Neuronal stem cell (in vitro differentiated cells): Measurements from ENCODE around the gene CELA2A.
"Not testable (repeated sequence)": the region's sequence is repeated elsewhere in the genome, so short reads cannot be mapped to it uniquely, and the experiment has no call there.

Experiments used
- DNase-seq: peaks from one replicate; pipeline ENCODE4 v3.0.0-alpha.2; 2013; ENCODE audit warnings: low spot score
- H2AFZ ChIP-seq: one replicate; pipeline ENCODE4 v1.6.1; 2013; ENCODE audit warnings: mild to moderate bottlenecking, low read length, inconsistent platforms
- H2AK5ac ChIP-seq: 2 replicates; pipeline ENCODE4 v1.6.1; 2013; ENCODE audit warnings: low read depth, mild to moderate bottlenecking, inconsistent platforms, low read length, moderate library complexity, mixed read lengths
- H2BK120ac ChIP-seq: 2 replicates; pipeline ENCODE4 v1.6.1; 2013; ENCODE audit warnings: low read depth, mild to moderate bottlenecking, inconsistent platforms, low read length, moderate library complexity, mixed read lengths
- H2BK12ac ChIP-seq: one replicate; pipeline ENCODE4 v1.6.1; 2013; ENCODE audit warnings: low read length, inconsistent platforms
- H2BK15ac ChIP-seq: 2 replicates; pipeline ENCODE4 v1.6.1; 2013; ENCODE audit warnings: mild to moderate bottlenecking, low read length, inconsistent platforms, mixed read lengths
- H2BK5ac ChIP-seq: one replicate; pipeline ENCODE4 v1.6.1; 2013; ENCODE audit warnings: inconsistent platforms, mild to moderate bottlenecking, low read length, moderate library complexity
- H3K14ac ChIP-seq: one replicate; pipeline ENCODE4 v1.6.1; 2013; ENCODE audit warnings: low read length, inconsistent platforms
- H3K18ac ChIP-seq: 2 replicates; pipeline ENCODE4 v1.6.1; 2013; ENCODE audit warnings: low read length, inconsistent platforms
- H3K23ac ChIP-seq: 2 replicates; pipeline ENCODE4 v1.6.1; 2013; ENCODE audit warnings: low read depth, mild to moderate bottlenecking, mixed read lengths, low read length, inconsistent platforms; ENCODE audit not compliant: poor library complexity
- H3K27ac ChIP-seq: replicated peaks from 3 replicates; pipeline ENCODE4 v1.5.1; 2013; ENCODE audit warnings: low read length, inconsistent platforms
- H3K27me3 ChIP-seq, 3 experiments: 2 replicates each; pipeline ENCODE4 v1.6.1; 2013; ENCODE audit warnings: low read length in 3 of 3, mild to moderate bottlenecking in 2 of 3, inconsistent platforms in 1 of 3, low read depth in 1 of 3, mixed read lengths in 1 of 3, moderate library complexity in 1 of 3; ENCODE audit not compliant: control insufficient read depth in 3 of 3, insufficient read depth in 3 of 3
- H3K36me3 ChIP-seq, 2 donors: replicated peaks in 1 of 2; 2 replicates each; pipeline ENCODE4 v1.6.1; 2013; ENCODE audit warnings: low read length in 2 of 2; ENCODE audit not compliant: control insufficient read depth in 2 of 2, insufficient read depth in 2 of 2
- H3K4ac ChIP-seq: 2 replicates; pipeline ENCODE4 v1.6.1; 2013; ENCODE audit warnings: inconsistent platforms, mild to moderate bottlenecking, low read length, moderate library complexity
- H3K4me1 ChIP-seq, 2 donors: 1 replicate in 1 of 2; 2 replicates in 1 of 2; pipeline ENCODE4 v1.6.1; 2013; ENCODE audit warnings: low read length in 2 of 2, low read depth in 1 of 2; ENCODE audit not compliant: control insufficient read depth in 2 of 2, insufficient read depth in 1 of 2
- H3K4me2 ChIP-seq: one replicate; pipeline ENCODE4 v1.6.1; 2013; ENCODE audit warnings: mild to moderate bottlenecking, low read length, inconsistent platforms; ENCODE audit not compliant: insufficient read depth, poor library complexity, severe bottlenecking
- H3K4me3 ChIP-seq, 2 donors: 2 replicates each; pipeline ENCODE4 v1.5.1; 2013; ENCODE audit warnings: low read length in 2 of 2, mild to moderate bottlenecking in 2 of 2, inconsistent platforms in 1 of 2, moderate library complexity in 1 of 2
- H3K79me1 ChIP-seq: one replicate; pipeline ENCODE4 v1.6.1; 2013; ENCODE audit warnings: low read depth, mild to moderate bottlenecking, inconsistent platforms, low read length, moderate library complexity
- H3K9ac ChIP-seq: one replicate; pipeline ENCODE4 v1.6.1; 2013; ENCODE audit warnings: mild to moderate bottlenecking, low read depth, low read length, inconsistent platforms; ENCODE audit not compliant: poor library complexity
- H3K9me3 ChIP-seq, 2 donors: replicated peaks in 1 of 2; 2 replicates each; pipeline versions ENCODE3 to v1.6.1; 2013; ENCODE audit warnings: low read length in 2 of 2, mild to moderate bottlenecking in 2 of 2, inconsistent platforms in 1 of 2, low read depth in 1 of 2, mixed read lengths in 1 of 2, moderate library complexity in 1 of 2; ENCODE audit not compliant: control insufficient read depth in 2 of 2, insufficient read depth in 1 of 2
- H4K8ac ChIP-seq: one replicate; pipeline ENCODE4 v1.6.1; 2013; ENCODE audit warnings: low read depth, mild to moderate bottlenecking, inconsistent platforms, low read length, moderate library complexity
- H4K91ac ChIP-seq: one replicate; pipeline ENCODE4 v1.6.1; 2013; ENCODE audit warnings: low read length, low read depth, mild to moderate bottlenecking, inconsistent platforms; ENCODE audit not compliant: poor library complexity
- WGBS, 2 donors: extraction: QIAGEN DNeasy Blood & Tissue Kit; methylation state at CpG; one replicate each; pipeline ENCODE4 v1.1.7; 2013; ENCODE audit warnings: missing lambda C conversion rate in 2 of 2, mixed read lengths in 1 of 2; ENCODE audit not compliant: insufficient read length in 2 of 2, insufficient replicate concordance in 1 of 2; ENCODE audit errors: extremely low coverage in 2 of 2; 5-methylcytosine and 5-hydroxymethylcytosine counted together

Gene CELA2A

DNA sequence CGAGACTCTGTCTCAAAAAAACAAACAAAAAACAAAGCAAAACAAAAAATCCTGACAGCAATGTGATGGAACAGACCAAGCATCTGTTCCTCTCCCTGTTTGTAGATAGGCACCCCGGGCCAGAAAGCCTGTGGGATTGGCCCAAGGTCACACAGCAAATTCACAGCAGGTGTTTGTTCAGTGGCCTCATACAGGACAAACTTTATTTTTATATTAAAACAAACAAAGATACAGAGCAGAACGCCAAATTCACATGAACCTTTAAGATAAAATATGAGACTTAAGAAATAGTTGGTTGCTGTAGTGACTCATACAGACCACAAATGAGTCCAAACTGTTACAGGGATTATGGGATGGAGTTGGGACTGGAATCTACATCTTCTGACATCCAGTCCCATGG is 2.3 kb upstream of the CELA2A start:
- Histone ChIP-seq H3K18ac (no peak overlapping the region), H3K9me3 (peaks cover 3 to 6% of the 10 kb centered on the region in 2 donors), H3K4ac (no peak overlapping the region), H2AFZ (no peak overlapping the region), H3K23ac (no peak overlapping the region), H3K4me2 (no peak overlapping the region), H3K4me1 (no peaks in the 10 kb centered on the region), H3K9ac (no peak overlapping the region), H3K27ac (no peak overlapping the region), H4K8ac (no peak overlapping the region), H4K91ac (no peak overlapping the region), H3K27me3 (peaks cover 0 to 14% (median 0%) of the 10 kb centered on the region in 3 experiments), H2AK5ac (no peak overlapping the region), H2BK5ac (no peak overlapping the region), H2BK15ac (no peak overlapping the region), H3K36me3 (no peaks in the 10 kb centered on the region), H2BK120ac (no peak overlapping the region), H3K14ac (no peak overlapping the region), H3K79me1 (no peaks in the 10 kb centered on the region), H3K4me3 (no peak overlapping the region), H2BK12ac (no peak overlapping the region)
- no peak for DNase-seq
- WGBS, 2 donors = no CpG with 5 or more reads among the region's 3 CpGs

DNA sequence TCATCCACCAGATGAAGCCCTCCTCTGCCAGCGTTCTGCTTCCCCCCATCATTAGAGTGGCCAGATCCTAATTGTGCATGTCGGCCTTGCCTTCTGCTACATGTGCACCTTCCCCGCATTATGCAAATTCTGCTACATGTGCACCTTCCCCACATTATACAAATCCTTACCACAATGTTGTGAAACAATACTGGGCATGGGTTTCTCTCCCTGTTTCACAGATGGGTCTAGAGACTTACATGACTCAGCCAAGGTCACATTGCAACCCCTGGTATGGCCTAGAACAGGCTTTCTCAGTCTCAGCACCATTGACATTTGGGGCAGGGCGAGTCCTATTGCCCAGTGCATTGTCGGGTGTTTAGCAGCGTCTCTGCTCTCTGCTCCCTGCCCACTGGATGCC is 1.0 kb upstream of the CELA2A start:
- H4K91ac ChIP-seq = no peak overlapping the region
- no peak overlapping the region for H3K18ac ChIP-seq
- no peak overlapping the region for H3K23ac ChIP-seq
- H3K4me1 ChIP-seq = no peaks in the 10 kb centered on the region
- peaks cover 3 to 4% of the 10 kb centered on the region in 2 donors for H3K9me3 ChIP-seq
- H2AFZ ChIP-seq = no peak overlapping the region
- no peak overlapping the region for H3K4me3 ChIP-seq
- WGBS, 2 donors = no CpG with 5 or more reads among the region's 6 CpGs
- no peak overlapping the region for H3K27ac ChIP-seq
- peaks cover 0 to 14% (median 0%) of the 10 kb centered on the region in 3 experiments for H3K27me3 ChIP-seq
- DNase-seq = no peak
- no peak overlapping the region for H2BK15ac ChIP-seq
- no peak overlapping the region for H2BK5ac ChIP-seq
- no peaks in the 10 kb centered on the region for H3K36me3 ChIP-seq
- H3K14ac ChIP-seq = no peak overlapping the region
- no peak overlapping the region for H3K4ac ChIP-seq
- no peak overlapping the region for H2BK12ac ChIP-seq
- no peak overlapping the region for H3K4me2 ChIP-seq
- no peak overlapping the region for H2AK5ac ChIP-seq
- H2BK120ac ChIP-seq = no peak overlapping the region
- H3K9ac ChIP-seq = no peak overlapping the region
- no peaks in the 10 kb centered on the region for H3K79me1 ChIP-seq
- H4K8ac ChIP-seq = no peak overlapping the region

DNA sequence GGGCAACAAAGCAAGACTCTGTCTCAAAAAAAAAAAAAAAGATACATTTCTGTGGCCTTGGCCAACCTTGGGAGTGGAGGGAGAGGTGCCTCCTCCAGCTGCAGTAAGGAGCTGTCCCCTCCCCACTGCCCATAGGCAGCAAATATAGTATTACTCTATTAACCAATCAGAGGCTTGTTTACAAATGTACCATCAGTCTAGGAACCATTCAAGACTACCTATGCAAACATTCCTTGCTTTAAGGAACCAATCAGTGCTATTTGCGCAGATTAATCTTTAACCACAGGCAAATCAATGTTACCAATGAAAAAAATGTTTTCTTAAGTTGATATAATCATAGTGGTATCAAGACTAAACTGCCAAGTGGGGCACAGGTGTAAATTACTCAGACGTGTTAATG is 1.1 kb downstream of the CELA2A start:
- Histone ChIP-seq H2BK15ac (no peak overlapping the region), H2AFZ (no peak overlapping the region), H3K27me3 (peaks cover 0 to 14% (median 0%) of the 10 kb centered on the region in 3 experiments)

DNA sequence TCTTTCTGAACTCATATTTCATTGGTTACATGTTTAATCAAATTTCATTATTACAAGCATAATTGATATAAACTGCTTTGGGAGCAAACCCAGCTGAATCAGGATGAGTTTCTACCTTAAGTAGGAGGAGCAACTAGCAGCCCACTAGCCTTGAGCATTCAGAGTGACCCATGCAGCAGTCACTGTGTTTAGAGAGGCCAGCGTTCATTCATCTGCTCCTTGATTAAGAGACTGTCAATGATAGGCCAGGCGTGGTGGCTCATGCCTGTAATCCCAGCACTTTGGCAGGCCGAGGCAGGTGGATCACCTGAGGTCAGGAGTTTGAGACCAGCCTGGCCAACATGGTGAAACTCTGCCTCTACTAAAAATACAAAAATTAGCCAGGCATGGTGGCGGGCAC is 1.9 kb downstream of the CELA2A start:
- not testable (repeated sequence) for H3K4me3 ChIP-seq, H3K18ac ChIP-seq, H2BK120ac ChIP-seq, H3K4ac ChIP-seq, H3K4me2 ChIP-seq, H2AK5ac ChIP-seq, H3K9me3 ChIP-seq, H3K9ac ChIP-seq, H3K4me1 ChIP-seq, H3K36me3 ChIP-seq, DNase-seq, H4K91ac ChIP-seq, H3K79me1 ChIP-seq, H2BK5ac ChIP-seq, H3K23ac ChIP-seq, H3K14ac ChIP-seq, H2BK12ac ChIP-seq, H2AFZ ChIP-seq, H4K8ac ChIP-seq, H2BK15ac ChIP-seq, H3K27ac ChIP-seq
- WGBS, 2 donors = no CpG with 5 or more reads among the region's 4 CpGs
- peaks cover 0 to 19% (median 0%) of the 10 kb centered on the region in 3 experiments for H3K27me3 ChIP-seq

More for the DNA sequence above, 1.1 kb downstream of the CELA2A start:
- Histone ChIP-seq H3K18ac (no peak overlapping the region), H3K27ac (no peak overlapping the region), H2BK12ac (no peak overlapping the region), H4K91ac (no peak overlapping the region), H3K4me2 (no peak overlapping the region), H2BK5ac (no peak overlapping the region), H4K8ac (no peak overlapping the region), H3K4ac (no peak overlapping the region), H3K14ac (no peak overlapping the region), H3K23ac (no peak overlapping the region), H3K4me3 (no peak overlapping the region), H3K9ac (no peak overlapping the region), H3K79me1 (no peaks in the 10 kb centered on the region), H3K9me3 (no peaks in the 10 kb centered on the region), H3K36me3 (no peaks in the 10 kb centered on the region), H2AK5ac (no peak overlapping the region), H2BK120ac (no peak overlapping the region), H3K4me1 (no peaks in the 10 kb centered on the region)
- WGBS, 2 donors = no CpG with 5 or more reads among the region's 2 CpGs
- no peak for DNase-seq
